GM23338 (cell line): Measurements from ENCODE around the gene DNAJC22. TPM values are rescaled to one million over a fixed set of nuclear protein-coding genes. Genes with fewer than 3 reads are reported as not detected.

Experiments used
- ATAC-seq: fragments of 200-7000 bp; cut with Tn5 transposase; 3 replicates; pipeline ENCODE4 v1.9.1; 2020
- DNase-seq: peaks from one replicate; pipeline ENCODE4 v3.0.0-alpha.2; 2015; ENCODE audit warnings: low spot score
- H2AFZ ChIP-seq: fragments of 200-600 bp; sonication (generic); 2 replicates; pipeline ENCODE4 v1.8.0; 2016; ENCODE audit warnings: antibody characterized with exemption, mild to moderate bottlenecking, moderate library complexity
- H3F3A ChIP-seq: fragments of 200-600 bp; sonication (generic); replicated peaks from 2 replicates; pipeline ENCODE4 v1.8.0; 2017; ENCODE audit warnings: antibody characterized with exemption, mixed run types, low read depth
- H3K27ac ChIP-seq: fragments of 200-600 bp; sonication (generic); 2 replicates; pipeline ENCODE4 v1.6.1; 2016; ENCODE audit warnings: low read depth
- H3K27me3 ChIP-seq: fragments of 200-600 bp; sonication (generic); 2 replicates; pipeline ENCODE4 v1.8.0; 2016; ENCODE audit warnings: mild to moderate bottlenecking, mixed run types, moderate library complexity; ENCODE audit not compliant: insufficient read depth
- H3K36me3 ChIP-seq: fragments of 200-600 bp; sonication (generic); 2 replicates; pipeline ENCODE4 v1.8.0; 2016; ENCODE audit warnings: mild to moderate bottlenecking; ENCODE audit not compliant: insufficient read depth
- H3K4me1 ChIP-seq: fragments of 200-600 bp; sonication (generic); 2 replicates; pipeline ENCODE4 v1.8.0; 2016; ENCODE audit warnings: mild to moderate bottlenecking, moderate library complexity; ENCODE audit not compliant: insufficient read depth
- H3K4me2 ChIP-seq: fragments of 200-600 bp; sonication (generic); 2 replicates; pipeline ENCODE4 v1.7.1; 2017; ENCODE audit warnings: mixed run types
- H3K4me3 ChIP-seq: fragments of 200-600 bp; sonication (generic); 2 replicates; pipeline ENCODE4 v1.6.1; 2016; ENCODE audit warnings: mixed run types
- H3K79me2 ChIP-seq: fragments of 200-600 bp; sonication (generic); replicated peaks from 2 replicates; pipeline ENCODE4 v1.8.0; 2017; ENCODE audit warnings: mild to moderate bottlenecking; ENCODE audit not compliant: insufficient read depth
- H3K9me2 ChIP-seq: fragments of 200-600 bp; sonication (generic); 2 replicates; pipeline ENCODE4 v1.8.0; 2017; ENCODE audit not compliant: insufficient read depth
- H4K20me1 ChIP-seq: fragments of 200-600 bp; sonication (generic); replicated peaks from 2 replicates; pipeline ENCODE4 v1.8.0; 2017; ENCODE audit warnings: mild to moderate bottlenecking; ENCODE audit not compliant: insufficient read depth
- H3K27ac Mint-ChIP-seq: 2 replicates; pipeline ENCODE4 v1.8.0; 2020; ENCODE audit warnings: inconsistent platforms, mild to moderate bottlenecking, moderate library complexity, mixed read lengths
- H3K27me3 Mint-ChIP-seq: 3 replicates; pipeline ENCODE4 v1.8.0; 2022; ENCODE audit warnings: low read depth, mild to moderate bottlenecking, moderate library complexity, mixed read lengths, inconsistent platforms; ENCODE audit not compliant: insufficient read depth, poor library complexity
- H3K36me3 Mint-ChIP-seq: 3 replicates; pipeline ENCODE4 v1.8.0; 2021; ENCODE audit warnings: low read depth, mild to moderate bottlenecking, inconsistent platforms, moderate library complexity, mixed read lengths
- H3K4me1 Mint-ChIP-seq: 3 replicates; pipeline ENCODE4 v1.8.0; 2020; ENCODE audit warnings: mild to moderate bottlenecking, inconsistent platforms, mixed read lengths
- H3K4me3 Mint-ChIP-seq: 3 replicates; pipeline ENCODE4 v1.8.0; 2021; ENCODE audit warnings: moderate library complexity, mild to moderate bottlenecking, inconsistent platforms, mixed read lengths
- H3K9me3 Mint-ChIP-seq: 3 replicates; pipeline ENCODE4 v1.8.0; 2020; ENCODE audit warnings: moderate library complexity, mild to moderate bottlenecking, inconsistent platforms, mixed read lengths
- CREB1 ChIP-seq: fragments of 250-450 bp; sonication (Bioruptor Pico); IDR thresholded peaks from 2 replicates; pipeline ENCODE4 v1.5.0; 2020; ENCODE audit warnings: low read depth, mild to moderate bottlenecking, moderate library complexity
- CTCF ChIP-seq, 2 experiments: fragments of 200-600 bp in 1 of 2; sonication (generic) in 1 of 2; conservative IDR thresholded peaks; 2 replicates each; pipeline versions ENCODE4 v1.5.1 to v1.6.1; 2016 to 2017; ENCODE audit warnings: antibody characterized with exemption in 2 of 2, low read depth in 2 of 2, mild to moderate bottlenecking in 2 of 2, moderate library complexity in 1 of 2
- ETS1 ChIP-seq: IDR thresholded peaks from 2 replicates; pipeline ENCODE4 v1.6.1; 2016; ENCODE audit warnings: antibody characterized with exemption
- EZH2 ChIP-seq: fragments of 200-600 bp; sonication (generic); IDR thresholded peaks from one replicate; pipeline ENCODE4 v1.8.0; 2017; ENCODE audit warnings: antibody characterized with exemption, mild to moderate bottlenecking, low read depth; ENCODE audit not compliant: unreplicated experiment
- EZH2phosphoT487 ChIP-seq: fragments of 200-600 bp; sonication (generic); IDR thresholded peaks from one replicate; pipeline ENCODE4 v1.8.1; 2018; ENCODE audit warnings: antibody characterized with exemption; ENCODE audit not compliant: unreplicated experiment
- JUNB ChIP-seq: IDR thresholded peaks from one replicate; pipeline ENCODE4 v1.6.1; 2016; ENCODE audit warnings: antibody characterized with exemption; ENCODE audit not compliant: unreplicated experiment
- NANOG ChIP-seq: IDR thresholded peaks from 2 replicates; pipeline ENCODE4 v1.6.1; 2016; ENCODE audit warnings: antibody characterized with exemption, borderline replicate concordance
- POLR2AphosphoS5 ChIP-seq: IDR thresholded peaks from 2 replicates; pipeline ENCODE4 v1.6.1; 2016; ENCODE audit warnings: antibody characterized with exemption, low read depth
- REST ChIP-seq: IDR thresholded peaks from one replicate; pipeline ENCODE4 v1.6.1; 2018; ENCODE audit warnings: antibody characterized with exemption; ENCODE audit not compliant: unreplicated experiment
- STAT1 ChIP-seq: IDR thresholded peaks from one replicate; pipeline ENCODE4 v1.6.1; 2016; ENCODE audit warnings: antibody characterized with exemption; ENCODE audit not compliant: unreplicated experiment
- ZNF114 ChIP-seq: fragments of 250-450 bp; sonication (Bioruptor Pico); IDR thresholded peaks from 2 replicates; pipeline ENCODE4 v1.5.0; 2020; ENCODE audit warnings: mild to moderate bottlenecking, moderate library complexity
- ZNF331 ChIP-seq: fragments of 250-450 bp; sonication (Bioruptor Pico); IDR thresholded peaks from 2 replicates; pipeline ENCODE4 v1.5.0; 2020; ENCODE audit warnings: low read depth, mild to moderate bottlenecking, moderate library complexity
- ZNF462 ChIP-seq: fragments of 250-450 bp; sonication (Bioruptor Pico); IDR thresholded peaks from 2 replicates; pipeline ENCODE4 v1.5.0; 2020; ENCODE audit warnings: mild to moderate bottlenecking, moderate library complexity
- polyA plus RNA-seq: library from polyadenylated mRNA; unstranded; fragments of >200 nt; fragmentation: Nextera tagmentation; extraction: Ambion mirVana; gene quantifications from 2 replicates; pipeline ENCODE4 v1.2.1, GENCODE V29; 2016
- total RNA-seq: library from RNA; depleted of rRNA; stranded (reverse); fragments of >200 nt; shearing (Covaris generic); gene quantifications from 2 replicates; pipeline ENCODE4 v1.2.3, GENCODE V29; 2014

DNAJC22 gene
- total and polyA plus RNA-seq, 2 experiments from 2014 or later, result 0.10 TPM; not detected in 1

GRCh38 chr12:49309386-49309785, 37.3 kb upstream of the DNAJC22 start:
- H3K36me3 Mint-ChIP-seq, result no peaks in the 10 kb centered on the region
- Histone ChIP-seq H3K79me2 (no peaks in the 10 kb centered on the region), H3K4me2 (no peak overlapping the region), H3F3A (no peaks in the 10 kb centered on the region), H3K4me1 (no peaks in the 10 kb centered on the region), H4K20me1 (no peaks in the 10 kb centered on the region), H3K27me3 (peaks cover 12% of the 10 kb centered on the region; the same call in 1 of the 2 replicates), H3K9me2 (no peaks in the 10 kb centered on the region), H3K36me3 (no peaks in the 10 kb centered on the region), H2AFZ (0 out of 2 replicates have a peak overlapping the region, but pooled peaks have one; percentile 66), H3K27ac (no peak overlapping the region), H3K4me3 (no peak overlapping the region)
- H3K27me3 Mint-ChIP-seq, result peaks cover 14% of the 10 kb centered on the region
- no peak overlapping the region for H3K4me3 Mint-ChIP-seq
- no peak overlapping the region for H3K27ac Mint-ChIP-seq
- ATAC-seq (no peak), DNase-seq (no peak)
- TF ChIP-seq CTCF (conservative IDR thresholded peaks at IDR 0.05; ENCODE audit: low read depth in 2 of 2) (no peak), REST (no peak), JUNB (no peak), ZNF114 (CRISPR knock-in tag) (no peak), EZH2phosphoT487 (no peak), CREB1 (no peak), STAT1 (no peak), NANOG (no peak), ZNF462 (CRISPR knock-in tag) (no peak), EZH2 (no peak), POLR2AphosphoS5 (no peak), ZNF331 (CRISPR knock-in tag) (no peak), ETS1 (no peak)
- no peaks in the 10 kb centered on the region for H3K9me3 Mint-ChIP-seq
- no peaks in the 10 kb centered on the region for H3K4me1 Mint-ChIP-seq
